Panc1 (cell line): ENCODE results near the gene CROCC. TPM values are rescaled to one million over a fixed set of nuclear protein-coding genes. Genes with fewer than 3 reads are reported as not detected.

ENCODE experiments used
- ATAC-seq: fragments of 200-7000 bp; cut with Tn5 transposase; 2 replicates; pipeline ENCODE4 v1.9.1; 2020; ENCODE audit warnings: mild to moderate bottlenecking, moderate library complexity
- BruUV-seq: library from RNA; stranded (reverse); fragments of 400-500 nt; replicated peaks from 2 replicates; lab custom pipeline; 2021; lab: Mats Ljungman, UMichigan
- CTCF ChIA-PET: fragments of 300-600 bp; sonication (Branson Sonifier 250); formaldehyde crosslinking; loops from one replicate; lab custom pipeline; 2022; ENCODE audit warnings: antibody characterized with exemption; lab: Charles Lee
- POLR2A ChIA-PET: fragments of 300-600 bp; sonication (Branson Sonifier 250); formaldehyde crosslinking; loops from one replicate; lab custom pipeline; 2022; ENCODE audit warnings: antibody characterized with exemption; lab: Charles Lee
- DNase-seq: peaks from one replicate; pipeline ENCODE4 v3.0.0-alpha.2; 2010; ENCODE audit warnings: low read depth, low spot score
- H3K27ac ChIP-seq: 2 replicates; pipeline ENCODE4 v1.5.1; 2011; ENCODE audit warnings: mild to moderate bottlenecking, low read length, inconsistent platforms
- H3K27me3 ChIP-seq: fragments of 200-500 bp; sonication (Bioruptor generic); 2 replicates; pipeline ENCODE4 v1.6.0; 2014; ENCODE audit warnings: low read length, inconsistent platforms; ENCODE audit not compliant: control insufficient read depth, insufficient read depth
- H3K36me3 ChIP-seq: fragments of 200-500 bp; sonication (Bioruptor generic); 2 replicates; pipeline ENCODE4 v1.5.1; 2014; ENCODE audit warnings: inconsistent platforms, mild to moderate bottlenecking, low read length, moderate library complexity; ENCODE audit not compliant: control insufficient read depth, insufficient read depth
- H3K4me1 ChIP-seq: 2 replicates; pipeline ENCODE4 v1.5.1; 2011; ENCODE audit warnings: inconsistent platforms, mild to moderate bottlenecking, low read length, moderate library complexity; ENCODE audit not compliant: control insufficient read depth, insufficient read depth
- H3K4me3 ChIP-seq, 2 experiments: 2 replicates each; pipeline ENCODE4 v1.5.1; 2011 to 2012; ENCODE audit warnings: low read depth in 2 of 2, low read length in 2 of 2, mild to moderate bottlenecking in 2 of 2, inconsistent platforms in 1 of 2, moderate library complexity in 1 of 2
- H3K9me3 ChIP-seq: fragments of 200-500 bp; sonication (Bioruptor generic); 2 replicates; pipeline ENCODE4 v1.5.1; 2014; ENCODE audit warnings: low read depth, mild to moderate bottlenecking, inconsistent platforms, low read length, moderate library complexity; ENCODE audit not compliant: control insufficient read depth, insufficient read depth
- CTCF ChIP-seq: fragments of 450-650 bp; IDR thresholded peaks from 2 replicates; pipeline ENCODE4 v1.5.1; 2017; ENCODE audit warnings: mild to moderate bottlenecking
- POLR2AphosphoS5 ChIP-seq: IDR thresholded peaks from 2 replicates; pipeline ENCODE4 v1.6.1; 2012; ENCODE audit warnings: mild to moderate bottlenecking, low read depth, low read length, moderate library complexity
- REST ChIP-seq, 2 experiments: IDR thresholded peaks; 2 replicates each; pipeline ENCODE4 v1.6.1; 2011 to 2012; ENCODE audit warnings: low read depth in 2 of 2, control low read depth in 1 of 2, low read length in 1 of 2, mild to moderate bottlenecking in 1 of 2, moderate library complexity in 1 of 2; ENCODE audit not compliant: insufficient read depth in 1 of 2
- SIN3A ChIP-seq: IDR thresholded peaks from 2 replicates; pipeline ENCODE4 v1.6.1; 2012; ENCODE audit warnings: low read depth, mild to moderate bottlenecking, low read length, moderate library complexity, borderline replicate concordance; ENCODE audit not compliant: insufficient read depth
- TCF7L2 ChIP-seq: IDR thresholded peaks from 2 replicates; pipeline ENCODE4 v1.6.1; 2011; ENCODE audit warnings: mild to moderate bottlenecking, low read depth, low read length, inconsistent platforms
- in situ Hi-C: cut with HindIII; loops from 2 replicates; pipeline ENCODE4 v1.10.0; 2016; ENCODE audit warnings: low sequenced_read_pairs, low pct_unique_long_range_greater_than_20kb
- intact Hi-C: fragments of 100-400 bp; cut with micrococcal nuclease; formaldehyde crosslinking; loops from one replicate; pipeline ENCODE4 v1.10.0; 2022; ENCODE audit not compliant: unreplicated experiment
- total RNA-seq: library from RNA; stranded (reverse); gene quantifications from one replicate; pipeline ENCODE4 v1.2.1, GENCODE V29; 2021; ENCODE audit not compliant: unreplicated experiment

CROCC gene
- total RNA-seq, 1 experiment from 2014 or later = 13.6 TPM

- TF ChIP-seq SIN3A (no peak), POLR2AphosphoS5 (no peak), REST (IDR thresholded peaks at IDR 0.05; ENCODE audit: insufficient read depth in 1 of 2, low read depth in 2 of 2, low read length in 1 of 2) (no peak), CTCF (no peak), TCF7L2 (no peak)
- POLR2A ChIA-PET = no interaction called here
- BruUV-seq = no TSS peak
- H3K4me1 ChIP-seq = no peaks in the 10 kb centered on the region
- ATAC-seq (no peak), DNase-seq (no peak)
- intact Hi-C loops = no loop called here
- CTCF ChIA-PET = no interaction called here
- H3K36me3 ChIP-seq = no peaks in the 10 kb centered on the region
- no peaks in the 10 kb centered on the region for H3K27me3 ChIP-seq
- no peaks in the 10 kb centered on the region for H3K9me3 ChIP-seq
- H3K4me3 ChIP-seq = no peak overlapping the region
- H3K27ac ChIP-seq = no peak overlapping the region
- in situ Hi-C loops = no loop called here
Observed at GRCh38 chr1:17001760-17002523, 80.2 kb downstream of the CROCC start.

- in situ Hi-C loops = no loop called here
Observed at GRCh38 chr1:17002524-17002902, 80.8 kb downstream of the CROCC start.

More at GRCh38 chr1:17002524-17002902, 80.8 kb downstream of the CROCC start:
- Histone ChIP-seq H3K27me3 (no peaks in the 10 kb centered on the region), H3K36me3 (no peaks in the 10 kb centered on the region), H3K9me3 (no peaks in the 10 kb centered on the region), H3K4me3 (no peak overlapping the region), H3K4me1 (no peaks in the 10 kb centered on the region), H3K27ac (no peak overlapping the region)
- DNase-seq = no peak
- no peak for ATAC-seq
- no peak for TF ChIP-seq TCF7L2
- no peak for TF ChIP-seq POLR2AphosphoS5
- TF ChIP-seq CTCF = no peak
- TF ChIP-seq SIN3A = no peak
- no peak for TF ChIP-seq REST (IDR thresholded peaks at IDR 0.05; ENCODE audit: insufficient read depth in 1 of 2, low read depth in 2 of 2, low read length in 1 of 2)
- CTCF ChIA-PET = no interaction called here
- no TSS peak for BruUV-seq
- POLR2A ChIA-PET = no interaction called here
- intact Hi-C loops = no loop called here
